IPS DF 19.7 (cell line): Measurements from ENCODE around the gene TRMT5.

ENCODE experiments used
- DNase-seq: peaks from one replicate; pipeline ENCODE4 v3.0.0-alpha.2; 2013; ENCODE audit warnings: low read depth, low spot score

The TRMT5 gene

GRCh38 chr14:60980811-60981632 lies at the start of gene TRMT5, which contains the start of gene SLC38A6:
TRMT5 (minus strand) TSS chr14:60981079; CDS start chr14:60980973, 106 bp downstream.
SLC38A6 (plus strand) TSS chr14:60981245; CDS start chr14:60981278, 33 bp downstream.
- DNase-seq = peak; percentile 85

- DNase-seq = no peak
Observed at GRCh38 chr14:61026526-61026925, 45.6 kb upstream of the TRMT5 start.

GRCh38 chr14:61025251-61026223 lies 44.7 kb upstream of the TRMT5 start:
- DNase-seq = peak; percentile 12

- no peak for DNase-seq
Observed at GRCh38 chr14:61019537-61019936, 38.7 kb upstream of the TRMT5 start.

- DNase-seq = no peak
Observed at GRCh38 chr14:61003571-61003970, 22.7 kb upstream of the TRMT5 start.

GRCh38 chr14:60999536-60999935 lies 18.7 kb upstream of the TRMT5 start:
- DNase-seq = no peak

GRCh38 chr14:60998617-60999016 lies 17.7 kb upstream of the TRMT5 start:
- DNase-seq = no peak

GRCh38 chr14:60989599-60989998 lies 8.7 kb upstream of the TRMT5 start:
- no peak for DNase-seq

- no peak for DNase-seq
Observed at GRCh38 chr14:60986500-60986899, 5.6 kb upstream of the TRMT5 start.

GRCh38 chr14:60984196-60984595 lies 3.3 kb upstream of the TRMT5 start:
- no peak for DNase-seq

GRCh38 chr14:60981633-60982455 lies 965 bp upstream of the TRMT5 start:
- no peak for DNase-seq

GRCh38 chr14:60977847-60978246 lies 3.0 kb downstream of the TRMT5 start:
- DNase-seq = no peak

- no peak for DNase-seq
Observed at GRCh38 chr14:60975551-60975950, 5.3 kb downstream of the TRMT5 start.

- no peak for DNase-seq
Observed at GRCh38 chr14:60974090-60974651, 6.7 kb downstream of the TRMT5 start.

GRCh38 chr14:60973070-60973469 lies 7.8 kb downstream of the TRMT5 start:
- DNase-seq = no peak

GRCh38 chr14:60972295-60972694 lies 8.6 kb downstream of the TRMT5 start:
- no peak for DNase-seq

GRCh38 chr14:60971271-60971670 lies 9.6 kb downstream of the TRMT5 start:
- no peak for DNase-seq

- no peak for DNase-seq
Observed at GRCh38 chr14:60970146-60970545, 10.7 kb downstream of the TRMT5 start.

GRCh38 chr14:60968671-60969070 lies 12.2 kb downstream of the TRMT5 start:
- no peak for DNase-seq

GRCh38 chr14:60968099-60968498 lies 12.8 kb downstream of the TRMT5 start:
- DNase-seq = no peak

GRCh38 chr14:60965402-60965801 lies 15.5 kb downstream of the TRMT5 start:
- DNase-seq = no peak
